Loucy (cell line): Measurements from ENCODE around the gene ACTN1.

Source experiments
- H2AFZ ChIP-seq: fragments of 200-600 bp; sonication (generic); 2 replicates; pipeline ENCODE4 v1.6.0; 2016; ENCODE audit warnings: antibody characterized with exemption, mild to moderate bottlenecking, low read length, moderate library complexity
- H3F3A ChIP-seq: fragments of 200-600 bp; 2 replicates; pipeline ENCODE4 v1.6.0; 2016; ENCODE audit warnings: antibody characterized with exemption, low read depth, mild to moderate bottlenecking
- H3K27me3 ChIP-seq: fragments of 200-600 bp; sonication (generic); 2 replicates; pipeline ENCODE4 v1.6.1; 2014; ENCODE audit warnings: low read length, mild to moderate bottlenecking; ENCODE audit not compliant: insufficient read depth, poor library complexity, severe bottlenecking
- H3K36me3 ChIP-seq: fragments of 200-600 bp; sonication (generic); 2 replicates; pipeline ENCODE4 v1.6.1; 2016; ENCODE audit warnings: low read length; ENCODE audit not compliant: insufficient read depth
- H3K4me1 ChIP-seq: fragments of 200-600 bp; sonication (generic); 2 replicates; pipeline ENCODE4 v1.5.1; 2014; ENCODE audit warnings: low read length, mild to moderate bottlenecking; ENCODE audit not compliant: insufficient read depth, poor library complexity, severe bottlenecking
- H3K4me2 ChIP-seq: fragments of 200-600 bp; sonication (generic); 2 replicates; pipeline ENCODE4 v1.6.0; 2014; ENCODE audit warnings: antibody characterized with exemption, low read length, low read depth, mild to moderate bottlenecking; ENCODE audit not compliant: poor library complexity, severe bottlenecking
- H3K4me3 ChIP-seq: fragments of 200-600 bp; sonication (generic); 2 replicates; pipeline ENCODE4 v1.5.1; 2014; ENCODE audit warnings: low read length, mild to moderate bottlenecking, mixed read lengths; ENCODE audit not compliant: poor library complexity, severe bottlenecking
- H3K79me2 ChIP-seq: fragments of 200-600 bp; sonication (generic); 2 replicates; pipeline ENCODE4 v1.6.1; 2014; ENCODE audit warnings: low read length; ENCODE audit not compliant: insufficient read depth
- H3K9ac ChIP-seq: fragments of 200-600 bp; sonication (generic); 2 replicates; pipeline ENCODE4 v1.6.0; 2014; ENCODE audit warnings: mild to moderate bottlenecking, low read depth, low read length, moderate library complexity; ENCODE audit not compliant: poor library complexity, severe bottlenecking
- H3K9me2 ChIP-seq: fragments of 200-600 bp; sonication (generic); replicated peaks from 2 replicates; pipeline ENCODE4 v1.6.1; 2016; ENCODE audit warnings: low read depth, low read length, mixed read lengths
- H3K9me3 ChIP-seq: fragments of 200-600 bp; sonication (generic); 2 replicates; pipeline ENCODE4 v1.6.1; 2014; ENCODE audit warnings: mild to moderate bottlenecking, antibody characterized with exemption, low read length, low read depth; ENCODE audit not compliant: insufficient read depth
- H4K20me1 ChIP-seq: fragments of 200-600 bp; sonication (generic); 2 replicates; pipeline ENCODE4 v1.6.0; 2014; ENCODE audit warnings: antibody characterized with exemption, low read length, mild to moderate bottlenecking; ENCODE audit not compliant: insufficient read depth, poor library complexity, severe bottlenecking
- EZH2phosphoT487 ChIP-seq: fragments of 200-600 bp; IDR thresholded peaks from 2 replicates; pipeline ENCODE4 v1.6.1; 2018; ENCODE audit warnings: antibody characterized with exemption, mild to moderate bottlenecking, moderate library complexity, borderline replicate concordance
- TF ChIP-seq, protein P1 (sequence below): fragments of 200-600 bp; sonication (generic); conservative IDR thresholded peaks from 2 replicates; pipeline ENCODE4 v1.5.1; 2014; ENCODE audit warnings: mild to moderate bottlenecking, antibody characterized with exemption, low read length

The ACTN1 gene

GRCh38 chr14:69006346-69006745 lies 27.2 kb upstream of the ACTN1 start:
- Histone ChIP-seq H3F3A (no peaks in the 10 kb centered on the region), H3K79me2 (no peaks in the 10 kb centered on the region), H3K27me3 (no peaks in the 10 kb centered on the region), H3K4me1 (no peaks in the 10 kb centered on the region), H3K36me3 (no peaks in the 10 kb centered on the region), H2AFZ (no peak overlapping the region), H3K9ac (no peak overlapping the region), H3K9me2 (no peaks in the 10 kb centered on the region), H4K20me1 (no peaks in the 10 kb centered on the region), H3K4me2 (no peak overlapping the region), H3K4me3 (no peak overlapping the region), H3K9me3 (no peaks in the 10 kb centered on the region)
- TF ChIP-seq, protein P1, sequence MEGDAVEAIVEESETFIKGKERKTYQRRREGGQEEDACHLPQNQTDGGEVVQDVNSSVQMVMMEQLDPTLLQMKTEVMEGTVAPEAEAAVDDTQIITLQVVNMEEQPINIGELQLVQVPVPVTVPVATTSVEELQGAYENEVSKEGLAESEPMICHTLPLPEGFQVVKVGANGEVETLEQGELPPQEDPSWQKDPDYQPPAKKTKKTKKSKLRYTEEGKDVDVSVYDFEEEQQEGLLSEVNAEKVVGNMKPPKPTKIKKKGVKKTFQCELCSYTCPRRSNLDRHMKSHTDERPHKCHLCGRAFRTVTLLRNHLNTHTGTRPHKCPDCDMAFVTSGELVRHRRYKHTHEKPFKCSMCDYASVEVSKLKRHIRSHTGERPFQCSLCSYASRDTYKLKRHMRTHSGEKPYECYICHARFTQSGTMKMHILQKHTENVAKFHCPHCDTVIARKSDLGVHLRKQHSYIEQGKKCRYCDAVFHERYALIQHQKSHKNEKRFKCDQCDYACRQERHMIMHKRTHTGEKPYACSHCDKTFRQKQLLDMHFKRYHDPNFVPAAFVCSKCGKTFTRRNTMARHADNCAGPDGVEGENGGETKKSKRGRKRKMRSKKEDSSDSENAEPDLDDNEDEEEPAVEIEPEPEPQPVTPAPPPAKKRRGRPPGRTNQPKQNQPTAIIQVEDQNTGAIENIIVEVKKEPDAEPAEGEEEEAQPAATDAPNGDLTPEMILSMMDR, result no peak
- no peak for TF ChIP-seq EZH2phosphoT487

DNA sequence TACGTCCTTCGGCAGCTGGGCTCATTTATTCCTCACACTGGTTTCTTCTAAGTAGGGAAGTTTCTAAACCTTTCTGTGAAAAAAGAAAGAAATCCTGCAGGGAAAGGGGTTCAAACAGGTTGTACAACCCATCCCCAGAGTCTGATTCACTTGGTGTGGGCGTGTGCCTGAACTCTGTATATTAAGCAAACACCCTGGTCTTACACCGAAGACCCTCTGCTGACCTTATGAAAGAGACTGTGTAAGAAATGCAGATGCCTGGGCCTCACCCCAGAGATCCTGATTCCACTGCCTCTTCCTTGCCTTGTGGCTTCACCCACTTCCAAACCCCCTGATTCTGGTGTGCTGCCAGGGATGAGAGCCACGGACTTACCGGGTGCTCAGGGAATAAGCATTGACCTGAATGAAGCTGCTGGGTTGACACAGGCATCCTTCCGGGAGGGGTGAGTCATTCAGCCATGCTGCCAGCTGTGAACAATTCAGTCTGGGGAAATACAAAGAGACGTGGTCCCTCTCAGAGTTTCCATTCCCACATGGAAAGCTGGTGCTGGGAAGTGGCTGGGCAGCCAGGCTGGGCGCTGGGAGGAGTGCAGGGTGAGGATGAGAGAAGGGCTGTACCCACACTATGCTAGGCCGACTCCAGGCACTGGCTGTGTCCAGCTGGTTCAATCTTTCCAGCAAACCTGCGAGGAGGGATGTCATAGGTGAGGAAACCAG lies 26.5 kb upstream of the ACTN1 start:
- Histone ChIP-seq H3K9me3 (no peaks in the 10 kb centered on the region), H3F3A (no peaks in the 10 kb centered on the region), H3K4me3 (no peak overlapping the region), H4K20me1 (no peaks in the 10 kb centered on the region), H3K9ac (no peak overlapping the region), H3K4me2 (no peak overlapping the region), H3K36me3 (no peaks in the 10 kb centered on the region), H3K79me2 (no peaks in the 10 kb centered on the region), H3K27me3 (no peaks in the 10 kb centered on the region), H3K4me1 (no peaks in the 10 kb centered on the region), H3K9me2 (no peaks in the 10 kb centered on the region), H2AFZ (no peak overlapping the region)
- TF ChIP-seq, protein P1, result no peak
- no peak for TF ChIP-seq EZH2phosphoT487

- no peak for TF ChIP-seq EZH2phosphoT487
- TF ChIP-seq, protein P1, result no peak
- H3K9me2 ChIP-seq, result no peaks in the 10 kb centered on the region
- no peak overlapping the region for H3K4me2 ChIP-seq
- no peaks in the 10 kb centered on the region for H3K9me3 ChIP-seq
- H3F3A ChIP-seq, result no peaks in the 10 kb centered on the region
- H2AFZ ChIP-seq, result no peak overlapping the region
- H3K27me3 ChIP-seq, result no peaks in the 10 kb centered on the region
- no peaks in the 10 kb centered on the region for H4K20me1 ChIP-seq
- H3K4me1 ChIP-seq, result no peaks in the 10 kb centered on the region
- H3K4me3 ChIP-seq, result no peak overlapping the region
- H3K79me2 ChIP-seq, result no peaks in the 10 kb centered on the region
- no peaks in the 10 kb centered on the region for H3K36me3 ChIP-seq
- no peak overlapping the region for H3K9ac ChIP-seq
Observed at GRCh38 chr14:69004731-69005431, 25.8 kb upstream of the ACTN1 start.
